GM23338 (cell line): Measurements from ENCODE around the gene PER3. TPM values are rescaled to one million over a fixed set of nuclear protein-coding genes. Genes with fewer than 3 reads are reported as not detected.

Source experiments
- ATAC-seq: fragments of 200-7000 bp; cut with Tn5 transposase; 3 replicates; pipeline ENCODE4 v1.9.1; 2020
- DNase-seq: peaks from one replicate; pipeline ENCODE4 v3.0.0-alpha.2; 2015; ENCODE audit warnings: low spot score
- H2AFZ ChIP-seq: fragments of 200-600 bp; sonication (generic); 2 replicates; pipeline ENCODE4 v1.8.0; 2016; ENCODE audit warnings: antibody characterized with exemption, mild to moderate bottlenecking, moderate library complexity
- H3F3A ChIP-seq: fragments of 200-600 bp; sonication (generic); replicated peaks from 2 replicates; pipeline ENCODE4 v1.8.0; 2017; ENCODE audit warnings: antibody characterized with exemption, mixed run types, low read depth
- H3K27ac ChIP-seq: fragments of 200-600 bp; sonication (generic); 2 replicates; pipeline ENCODE4 v1.6.1; 2016; ENCODE audit warnings: low read depth
- H3K27me3 ChIP-seq: fragments of 200-600 bp; sonication (generic); 2 replicates; pipeline ENCODE4 v1.8.0; 2016; ENCODE audit warnings: mild to moderate bottlenecking, mixed run types, moderate library complexity; ENCODE audit not compliant: insufficient read depth
- H3K36me3 ChIP-seq: fragments of 200-600 bp; sonication (generic); 2 replicates; pipeline ENCODE4 v1.8.0; 2016; ENCODE audit warnings: mild to moderate bottlenecking; ENCODE audit not compliant: insufficient read depth
- H3K4me1 ChIP-seq: fragments of 200-600 bp; sonication (generic); 2 replicates; pipeline ENCODE4 v1.8.0; 2016; ENCODE audit warnings: mild to moderate bottlenecking, moderate library complexity; ENCODE audit not compliant: insufficient read depth
- H3K4me2 ChIP-seq: fragments of 200-600 bp; sonication (generic); 2 replicates; pipeline ENCODE4 v1.7.1; 2017; ENCODE audit warnings: mixed run types
- H3K4me3 ChIP-seq: fragments of 200-600 bp; sonication (generic); 2 replicates; pipeline ENCODE4 v1.6.1; 2016; ENCODE audit warnings: mixed run types
- H3K79me2 ChIP-seq: fragments of 200-600 bp; sonication (generic); replicated peaks from 2 replicates; pipeline ENCODE4 v1.8.0; 2017; ENCODE audit warnings: mild to moderate bottlenecking; ENCODE audit not compliant: insufficient read depth
- H3K9me2 ChIP-seq: fragments of 200-600 bp; sonication (generic); 2 replicates; pipeline ENCODE4 v1.8.0; 2017; ENCODE audit not compliant: insufficient read depth
- H4K20me1 ChIP-seq: fragments of 200-600 bp; sonication (generic); replicated peaks from 2 replicates; pipeline ENCODE4 v1.8.0; 2017; ENCODE audit warnings: mild to moderate bottlenecking; ENCODE audit not compliant: insufficient read depth
- H3K27ac Mint-ChIP-seq: 2 replicates; pipeline ENCODE4 v1.8.0; 2020; ENCODE audit warnings: inconsistent platforms, mild to moderate bottlenecking, moderate library complexity, mixed read lengths
- H3K27me3 Mint-ChIP-seq: 3 replicates; pipeline ENCODE4 v1.8.0; 2022; ENCODE audit warnings: low read depth, mild to moderate bottlenecking, moderate library complexity, mixed read lengths, inconsistent platforms; ENCODE audit not compliant: insufficient read depth, poor library complexity
- H3K36me3 Mint-ChIP-seq: 3 replicates; pipeline ENCODE4 v1.8.0; 2021; ENCODE audit warnings: low read depth, mild to moderate bottlenecking, inconsistent platforms, moderate library complexity, mixed read lengths
- H3K4me1 Mint-ChIP-seq: 3 replicates; pipeline ENCODE4 v1.8.0; 2020; ENCODE audit warnings: mild to moderate bottlenecking, inconsistent platforms, mixed read lengths
- H3K4me3 Mint-ChIP-seq: 3 replicates; pipeline ENCODE4 v1.8.0; 2021; ENCODE audit warnings: moderate library complexity, mild to moderate bottlenecking, inconsistent platforms, mixed read lengths
- H3K9me3 Mint-ChIP-seq: 3 replicates; pipeline ENCODE4 v1.8.0; 2020; ENCODE audit warnings: moderate library complexity, mild to moderate bottlenecking, inconsistent platforms, mixed read lengths
- CREB1 ChIP-seq: fragments of 250-450 bp; sonication (Bioruptor Pico); IDR thresholded peaks from 2 replicates; pipeline ENCODE4 v1.5.0; 2020; ENCODE audit warnings: low read depth, mild to moderate bottlenecking, moderate library complexity
- ETS1 ChIP-seq: IDR thresholded peaks from 2 replicates; pipeline ENCODE4 v1.6.1; 2016; ENCODE audit warnings: antibody characterized with exemption
- EZH2 ChIP-seq: fragments of 200-600 bp; sonication (generic); IDR thresholded peaks from one replicate; pipeline ENCODE4 v1.8.0; 2017; ENCODE audit warnings: antibody characterized with exemption, mild to moderate bottlenecking, low read depth; ENCODE audit not compliant: unreplicated experiment
- EZH2phosphoT487 ChIP-seq: fragments of 200-600 bp; sonication (generic); IDR thresholded peaks from one replicate; pipeline ENCODE4 v1.8.1; 2018; ENCODE audit warnings: antibody characterized with exemption; ENCODE audit not compliant: unreplicated experiment
- JUNB ChIP-seq: IDR thresholded peaks from one replicate; pipeline ENCODE4 v1.6.1; 2016; ENCODE audit warnings: antibody characterized with exemption; ENCODE audit not compliant: unreplicated experiment
- NANOG ChIP-seq: IDR thresholded peaks from 2 replicates; pipeline ENCODE4 v1.6.1; 2016; ENCODE audit warnings: antibody characterized with exemption, borderline replicate concordance
- POLR2AphosphoS5 ChIP-seq: IDR thresholded peaks from 2 replicates; pipeline ENCODE4 v1.6.1; 2016; ENCODE audit warnings: antibody characterized with exemption, low read depth
- REST ChIP-seq: IDR thresholded peaks from one replicate; pipeline ENCODE4 v1.6.1; 2018; ENCODE audit warnings: antibody characterized with exemption; ENCODE audit not compliant: unreplicated experiment
- STAT1 ChIP-seq: IDR thresholded peaks from one replicate; pipeline ENCODE4 v1.6.1; 2016; ENCODE audit warnings: antibody characterized with exemption; ENCODE audit not compliant: unreplicated experiment
- polyA plus RNA-seq: library from polyadenylated mRNA; unstranded; fragments of >200 nt; fragmentation: Nextera tagmentation; extraction: Ambion mirVana; gene quantifications from 2 replicates; pipeline ENCODE4 v1.2.1, GENCODE V29; 2016
- total RNA-seq: library from RNA; depleted of rRNA; stranded (reverse); fragments of >200 nt; shearing (Covaris generic); gene quantifications from 2 replicates; pipeline ENCODE4 v1.2.3, GENCODE V29; 2014

The PER3 gene
- total and polyA plus RNA-seq, 2 experiments from 2014 or later, result 6.1 to 16.4 TPM

GRCh38 chr1:7863756-7864328 lies 79.8 kb downstream of the PER3 start:
- Histone ChIP-seq H3K9me2 (no peaks in the 10 kb centered on the region), H3K79me2 (no peaks in the 10 kb centered on the region), H4K20me1 (no peaks in the 10 kb centered on the region), H3K27ac (no peak overlapping the region), H3K27me3 (no peaks in the 10 kb centered on the region), H3K4me1 (no peaks in the 10 kb centered on the region), H3K4me3 (no peak overlapping the region), H3F3A (no peaks in the 10 kb centered on the region), H2AFZ (no peak overlapping the region), H3K36me3 (no peaks in the 10 kb centered on the region), H3K4me2 (no peak overlapping the region)
- Mint-ChIP-seq H3K4me3 (no peak overlapping the region), H3K4me1 (no peaks in the 10 kb centered on the region), H3K36me3 (no peaks in the 10 kb centered on the region), H3K9me3 (no peaks in the 10 kb centered on the region; the same call in 2 of the 3 replicates), H3K27ac (no peak overlapping the region), H3K27me3 (no peaks in the 10 kb centered on the region)
- TF ChIP-seq REST, result peak; percentile 25
- TF ChIP-seq POLR2AphosphoS5, result no peak
- ATAC-seq, result no peak
- DNase-seq, result no peak

GRCh38 chr1:7865978-7866377 lies 81.9 kb downstream of the PER3 start:
- H3K9me3 Mint-ChIP-seq, result no peaks in the 10 kb centered on the region; the same call in 2 of the 3 replicates
- H3K4me2 ChIP-seq, result no peak overlapping the region
- no peaks in the 10 kb centered on the region for H3K79me2 ChIP-seq
- TF ChIP-seq STAT1, result no peak
- no peak for TF ChIP-seq EZH2
- no peak for TF ChIP-seq ETS1
- no peak for TF ChIP-seq EZH2phosphoT487
- no peak for TF ChIP-seq NANOG
- no peak for TF ChIP-seq CREB1 (CRISPR knock-in tag)
- TF ChIP-seq REST, result no peak
- TF ChIP-seq JUNB, result no peak

More at GRCh38 chr1:7865978-7866377, 81.9 kb downstream of the PER3 start:
- H3K4me3 ChIP-seq, result no peak overlapping the region
- H3F3A ChIP-seq, result no peaks in the 10 kb centered on the region
- no peaks in the 10 kb centered on the region for H3K36me3 ChIP-seq
- H2AFZ ChIP-seq, result no peak overlapping the region
- no peaks in the 10 kb centered on the region for H3K9me2 ChIP-seq
- no peaks in the 10 kb centered on the region for H3K4me1 ChIP-seq
- no peak for ATAC-seq
- no peak overlapping the region for H3K4me3 Mint-ChIP-seq
- H3K36me3 Mint-ChIP-seq, result no peaks in the 10 kb centered on the region
- H3K27ac Mint-ChIP-seq, result no peak overlapping the region
- no peaks in the 10 kb centered on the region for H3K27me3 ChIP-seq
- no peaks in the 10 kb centered on the region for H4K20me1 ChIP-seq
- no peaks in the 10 kb centered on the region for H3K4me1 Mint-ChIP-seq
- no peak overlapping the region for H3K27ac ChIP-seq
- H3K27me3 Mint-ChIP-seq, result no peaks in the 10 kb centered on the region
- DNase-seq, result no peak
